ENCODE data around the gene LAP3. TPM values are rescaled to one million over a fixed set of nuclear protein-coding genes. Genes with fewer than 3 reads are reported as not detected.

LAP3 gene
- total RNA-seq, 4 donors from 2014 or later = 72.3 to 117 (median 78.9) TPM

DNA sequence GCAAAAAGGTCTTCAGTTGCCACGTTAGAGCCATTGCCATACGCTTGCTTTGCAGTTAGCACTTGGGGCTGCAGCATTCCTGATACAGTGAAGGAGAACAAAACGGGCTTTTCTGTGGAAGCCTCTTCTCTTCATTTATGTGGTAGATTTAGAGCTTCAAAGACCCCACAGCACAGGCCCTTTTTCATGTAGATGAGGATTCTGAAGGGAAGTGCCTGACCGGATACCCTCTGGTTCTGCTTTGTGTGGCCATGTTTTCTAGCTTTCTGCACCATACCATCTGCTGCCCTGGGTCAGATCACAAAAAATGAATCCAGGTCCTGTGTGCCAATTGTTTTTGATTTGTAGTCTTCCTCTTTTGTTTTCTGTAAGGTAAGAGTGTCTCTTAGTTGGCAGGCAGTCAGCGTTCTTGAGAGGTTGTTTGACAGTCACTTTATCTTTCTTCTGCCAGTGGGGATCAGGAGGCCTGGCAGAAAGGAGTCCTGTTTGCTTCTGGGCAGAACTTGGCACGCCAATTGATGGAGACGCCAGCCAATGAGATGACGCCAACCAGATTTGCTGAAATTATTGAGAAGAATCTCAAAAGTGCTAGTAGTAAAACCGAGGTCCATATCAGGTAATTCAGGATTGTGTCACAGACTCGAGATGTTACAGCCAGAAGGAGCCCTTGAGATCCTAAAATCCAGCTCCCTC, 7.7 kb downstream of the LAP3 start:
- Histone ChIP-seq H3K27me3 (no peaks in the 10 kb centered on the region), H3K27ac (replicated peaks in 1 of 4) (no peak overlapping the region), H3K4me1 (peaks cover 6 to 15% (median 12%) of the 10 kb centered on the region in 4 donors), H3K36me3 (peaks cover 64 to 99% (median 85%) of the 10 kb centered on the region in 4 donors), H3K4me3 (no peak overlapping the region), H3K9me3 (no peaks in the 10 kb centered on the region)
- no peak for DNase-seq (ENCODE audit: extremely low spot score)
- intact Hi-C loops (cut with DNase I) = no loop called here
- WGBS = 93% methylated on average over 10 of the region's 10 CpGs
- TF ChIP-seq POLR2AphosphoS5 (IDR thresholded peaks at IDR 0.05) = no peak
- TF ChIP-seq POLR2A (IDR thresholded peaks at IDR 0.05; ENCODE audit: low read depth) = no peak
- TF ChIP-seq CTCF (IDR thresholded peaks at IDR 0.05) = no peak
- TF ChIP-seq EP300 (IDR thresholded peaks at IDR 0.05) = no peak

DNA sequence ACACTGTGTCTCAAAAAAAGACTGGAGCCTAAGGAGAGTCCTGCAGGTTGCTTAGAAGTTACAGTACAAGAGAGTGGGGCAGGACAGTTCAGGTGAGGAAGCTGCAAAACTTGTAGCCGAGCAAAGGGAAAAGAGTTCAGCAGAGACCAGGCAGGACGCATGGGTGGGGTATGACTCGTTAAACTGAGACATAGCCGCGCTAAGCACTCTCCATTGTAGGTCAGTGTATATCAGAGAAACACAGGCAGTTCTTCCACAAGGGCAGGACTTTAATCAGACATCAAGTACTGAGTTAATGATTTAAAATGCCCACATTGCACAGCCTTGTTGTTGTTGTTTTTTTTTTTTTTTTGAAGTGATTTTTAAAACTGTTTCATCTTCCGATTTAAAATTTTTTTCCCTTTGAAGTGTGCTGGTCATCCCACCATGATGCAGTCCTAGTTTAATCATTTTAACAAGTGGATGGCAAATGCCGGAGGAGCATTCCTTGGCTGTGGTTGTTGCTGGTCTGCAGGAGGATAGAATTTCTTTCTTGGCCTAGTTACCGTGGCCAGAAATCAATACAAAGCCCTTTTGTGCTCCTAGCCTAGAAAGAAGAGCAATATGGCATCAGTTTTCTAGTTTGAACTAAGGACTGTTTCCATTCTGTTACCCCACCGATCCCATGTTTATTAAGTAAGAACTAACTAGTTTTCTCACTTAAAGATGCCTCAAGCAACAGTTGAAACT, 10.3 kb downstream of the LAP3 start:
- Histone ChIP-seq H3K4me1 (no peaks in the 10 kb centered on the region), H3K36me3 (peaks cover 72 to 100% (median 93%) of the 10 kb centered on the region in 4 donors), H3K4me3 (no peak overlapping the region), H3K27ac (replicated peaks in 1 of 4) (no peak overlapping the region), H3K27me3 (no peaks in the 10 kb centered on the region), H3K9me3 (no peaks in the 10 kb centered on the region)
- intact Hi-C loops (cut with DNase I) = no loop called here
- no peak for DNase-seq (ENCODE audit: extremely low spot score)
- TF ChIP-seq POLR2A (IDR thresholded peaks at IDR 0.05; ENCODE audit: low read depth) (no peak), POLR2AphosphoS5 (IDR thresholded peaks at IDR 0.05) (no peak), CTCF (IDR thresholded peaks at IDR 0.05) (no peak), EP300 (IDR thresholded peaks at IDR 0.05) (no peak)
- WGBS = 88% methylated on average over 9 of the region's 9 CpGs

DNA sequence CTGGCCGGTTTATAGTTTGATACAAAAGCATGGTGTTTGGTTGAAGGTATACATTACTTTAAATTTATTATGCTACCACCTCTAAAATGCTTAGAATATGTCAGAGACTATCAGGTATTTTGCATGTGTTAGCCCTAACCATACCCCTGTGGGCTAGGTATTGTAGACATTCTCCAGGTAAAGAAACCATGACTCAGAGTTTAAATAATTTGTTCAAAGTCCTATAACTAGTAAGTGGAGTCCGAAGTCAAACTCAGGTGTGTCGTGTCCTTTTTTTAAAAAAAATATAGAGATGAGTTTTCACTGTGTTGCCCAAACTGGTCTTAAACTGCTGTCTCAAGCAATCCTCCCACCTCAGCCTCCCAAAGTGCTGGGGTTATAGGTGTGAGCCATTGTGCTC, 12.4 kb downstream of the LAP3 start:
- Histone ChIP-seq H3K27ac (replicated peaks in 1 of 4) (no peak overlapping the region), H3K4me1 (no peaks in the 10 kb centered on the region), H3K9me3 (no peaks in the 10 kb centered on the region), H3K27me3 (no peaks in the 10 kb centered on the region), H3K36me3 (peaks cover 60 to 98% (median 85%) of the 10 kb centered on the region in 4 donors), H3K4me3 (no peak overlapping the region)
- DNase-seq (ENCODE audit: extremely low spot score) = no peak
- 97% methylated on average over 3 of the region's 3 CpGs for WGBS
- TF ChIP-seq CTCF (IDR thresholded peaks at IDR 0.05) (no peak), EP300 (IDR thresholded peaks at IDR 0.05) (no peak), POLR2A (IDR thresholded peaks at IDR 0.05; ENCODE audit: low read depth) (no peak), POLR2AphosphoS5 (IDR thresholded peaks at IDR 0.05) (no peak)
- intact Hi-C loops (cut with DNase I) = no loop called here

- WGBS = 86% methylated on average over 6 of the region's 6 CpGs
- peaks cover 48 to 98% (median 87%) of the 10 kb centered on the region in 4 donors for H3K36me3 ChIP-seq
- H3K9me3 ChIP-seq = no peaks in the 10 kb centered on the region
- H3K4me3 ChIP-seq = no peak overlapping the region
- H3K27me3 ChIP-seq = no peaks in the 10 kb centered on the region
- TF ChIP-seq EP300 (IDR thresholded peaks at IDR 0.05) (no peak), POLR2A (IDR thresholded peaks at IDR 0.05; ENCODE audit: low read depth) (no peak), POLR2AphosphoS5 (IDR thresholded peaks at IDR 0.05) (no peak), CTCF (IDR thresholded peaks at IDR 0.05) (no peak)
- DNase-seq (ENCODE audit: extremely low spot score) = no peak
- intact Hi-C loops (cut with DNase I) = no loop called here
- no peak overlapping the region for H3K27ac ChIP-seq (replicated peaks in 1 of 4)
- H3K4me1 ChIP-seq = no peaks in the 10 kb centered on the region
Observed at GRCh38 chr4:17595471-17596005, 18.5 kb downstream of the LAP3 start.
